GM12878 (cell line): Measurements from ENCODE around the gene RIT1. TPM values are rescaled to one million over a fixed set of nuclear protein-coding genes. Genes with fewer than 3 reads are reported as not detected.

ENCODE experiments used
- ATAC-seq: fragments of 200-7000 bp; cut with Tn5 transposase; 3 replicates; pipeline ENCODE4 v1.9.1; 2020; ENCODE audit warnings: mild to moderate bottlenecking, moderate library complexity
- BruUV-seq: library from RNA; stranded (reverse); fragments of 400-500 nt; replicated peaks from 2 replicates; lab custom pipeline; 2021; lab: Mats Ljungman, UMichigan
- CTCF ChIA-PET: fragments of 300-600 bp; sonication (Branson Sonifier 250); formaldehyde crosslinking; extraction: SDS; loops from one replicate; lab custom pipeline; 2021; ENCODE audit warnings: inconsistent platforms; lab: Yijun Ruan, JAX
- POLR2A ChIA-PET: fragments of 350-600 bp; formaldehyde crosslinking; extraction: SDS; loops from one replicate; lab custom pipeline; 2021; ENCODE audit warnings: inconsistent platforms; lab: Charles Lee
- RAD21 ChIA-PET: fragments of 300-600 bp; sonication (Branson Sonifier 250); formaldehyde crosslinking; loops from one replicate; lab custom pipeline; 2023; ENCODE audit warnings: antibody characterized with exemption; ENCODE audit not compliant: unreplicated experiment; lab: Charles Lee
- SMC1A ChIA-PET: fragments of 300-600 bp; sonication (Branson Sonifier 250); formaldehyde crosslinking; loops from one replicate; lab custom pipeline; 2023; ENCODE audit not compliant: unreplicated experiment, uncharacterized antibody; lab: Charles Lee
- DNase-seq: peaks from one replicate; pipeline ENCODE4 v3.0.0-alpha.2; 2011; ENCODE audit warnings: low read depth, low spot score
- FAIRE-seq: peaks from 3 replicates; lab custom pipeline; 2011; peaks lifted over from hg19 to GRCh38; lab: Jason Lieb, UNC
- H2AFZ ChIP-seq: 2 replicates; pipeline ENCODE4 v1.6.0; 2011; ENCODE audit warnings: low read depth, low read length, control low read depth; ENCODE audit not compliant: control insufficient read depth
- H3K27ac ChIP-seq: 2 replicates; pipeline ENCODE4 v1.5.1; 2011; ENCODE audit warnings: control low read depth; ENCODE audit not compliant: control insufficient read depth, insufficient read depth
- H3K27me3 ChIP-seq, 2 experiments: replicated peaks in 1 of 2; 2 replicates each; pipeline versions ENCODE4 v1.6.0 to v1.6.1; 2011; ENCODE audit warnings: low read length in 1 of 2; ENCODE audit not compliant: control insufficient read depth in 2 of 2, insufficient read depth in 2 of 2
- H3K36me3 ChIP-seq, 2 experiments: 2 replicates each; pipeline ENCODE4 v1.5.1; 2011; ENCODE audit warnings: low read length in 1 of 2; ENCODE audit not compliant: control insufficient read depth in 2 of 2, insufficient read depth in 2 of 2
- H3K4me1 ChIP-seq: 2 replicates; pipeline ENCODE4 v1.6.1; 2011; ENCODE audit warnings: mild to moderate bottlenecking, low read length, moderate library complexity, mixed read lengths; ENCODE audit not compliant: control insufficient read depth, insufficient read depth
- H3K4me2 ChIP-seq: 2 replicates; pipeline ENCODE4 v1.6.0; 2011; ENCODE audit warnings: control low read depth; ENCODE audit not compliant: control insufficient read depth, insufficient read depth
- H3K4me3 ChIP-seq: fragments of 200-600 bp; sonication (generic); 2 replicates; pipeline ENCODE4 v1.5.1; 2016
- H3K79me2 ChIP-seq: 2 replicates; pipeline ENCODE4 v1.6.0; 2011; ENCODE audit warnings: low read length; ENCODE audit not compliant: control insufficient read depth, insufficient read depth
- H3K9ac ChIP-seq: 2 replicates; pipeline ENCODE4 v1.8.0; 2011; ENCODE audit warnings: low read length, control low read depth, mixed read lengths; ENCODE audit not compliant: control insufficient read depth, insufficient read depth
- H3K9me3 ChIP-seq: replicated peaks from 3 replicates; pipeline ENCODE4 v1.5.1; 2011; ENCODE audit warnings: mild to moderate bottlenecking, low read length; ENCODE audit not compliant: control insufficient read depth, insufficient read depth
- H4K20me1 ChIP-seq: 2 replicates; pipeline ENCODE4 v1.6.0; 2011; ENCODE audit not compliant: control insufficient read depth, insufficient read depth
- DPF2 ChIP-seq: fragments of 450-650 bp; IDR thresholded peaks from 2 replicates; pipeline ENCODE4 v1.6.1; 2017; ENCODE audit warnings: mild to moderate bottlenecking
- MLLT1 ChIP-seq: fragments of 450-650 bp; IDR thresholded peaks from 2 replicates; pipeline ENCODE4 v1.6.1; 2016; ENCODE audit warnings: mild to moderate bottlenecking
- MTA3 ChIP-seq: IDR thresholded peaks from 2 replicates; pipeline ENCODE4 v1.6.1; 2012; ENCODE audit warnings: low read length, inconsistent platforms, borderline replicate concordance
- TARDBP ChIP-seq: IDR thresholded peaks from 2 replicates; pipeline ENCODE4 v1.6.1; 2016; ENCODE audit warnings: borderline replicate concordance
- USF1 ChIP-seq: IDR thresholded peaks from 2 replicates; pipeline ENCODE4 v1.6.1; 2011; ENCODE audit warnings: borderline replicate concordance, low read depth, mild to moderate bottlenecking, moderate library complexity, mixed read lengths, low read length; ENCODE audit not compliant: insufficient read depth; ENCODE audit errors: extremely low read length
- WGBS: methylation state at CpG from one replicate; pipeline ENCODE4 v1.1.6; 2016; ENCODE audit warnings: low lambda C conversion rate; ENCODE audit not compliant: insufficient replicate concordance, insufficient coverage; ENCODE audit errors: missing lambda C conversion rate; 5-methylcytosine and 5-hydroxymethylcytosine counted together
- in situ Hi-C: fragments of 300-500 bp; cut with MboI; formaldehyde crosslinking; loops from 9 replicates; pipeline ENCODE4 v1.14.3; 2018; ENCODE audit warnings: mixed read lengths
- intact Hi-C: fragments of 100-400 bp; cut with micrococcal nuclease; formaldehyde crosslinking; loops from one replicate; pipeline ENCODE4 v1.14.2; 2022; ENCODE audit not compliant: unreplicated experiment
- polyA plus RNA-seq, 11 experiments: library from polyadenylated mRNA; depleted of rRNA in 4 of 11; unstranded in 6 of 11; stranded (reverse) in 5 of 11; fragments of >200 nt; fragmentation: Nextera tagmentation in 4 of 11; fragmentation: Illumina TruSeq in 1 of 11; extraction: Ambion mirVana in 4 of 11; extraction: Trizol in 1 of 11; gene quantifications; 1 replicate in 1 of 11; 2 replicates in 10 of 11; pipeline versions ENCODE4 v1.2.1 to v1.2.3, GENCODE V29; 2011 to 2016; ENCODE audit warnings: inconsistent platforms in 2 of 11, missing spikeins in 2 of 11, low read depth in 1 of 11
- total RNA-seq, 4 experiments: library from RNA; depleted of rRNA in 3 of 4; stranded (reverse); fragments of >200 nt in 3 of 4; fragmentation: Illumina TruSeq in 1 of 4; extraction: Trizol in 1 of 4; gene quantifications; 2 replicates each; pipeline versions ENCODE4 v1.2.1 to v1.2.3, GENCODE V29; 2013 to 2021

Gene RIT1
- total and polyA plus RNA-seq, 10 of the 15 experiments (the other 5 are each of a cell fraction or from before 2014, with no cell fraction given) = 6.8 to 61.5 (median 13.7) TPM

- Histone ChIP-seq H3K4me2 (no peak overlapping the region), H2AFZ (no peak overlapping the region), H3K79me2 (peaks cover 14% of the 10 kb centered on the region), H3K9me3 (no peaks in the 10 kb centered on the region), H3K27me3 (no peaks in the 10 kb centered on the region), H3K27ac (no peak overlapping the region), H3K4me3 (peak overlapping the region; percentile 78; the same call in 1 of the 2 replicates), H3K36me3 (peaks cover 7 to 28% of the 10 kb centered on the region in 2 experiments), H3K9ac (no peak overlapping the region), H3K4me1 (peaks cover 3% of the 10 kb centered on the region; the same call in 1 of the 2 replicates)
- FAIRE-seq (no peak), ATAC-seq (no peak), DNase-seq (no peak)
- WGBS = 36% methylated on average over 11 of the region's 11 CpGs
- in situ Hi-C loops = no loop called here
- intact Hi-C loops = no loop called here
- ChIA-PET POLR2A (interaction anchor here (0.5 to 3.1 kb wide), 6 partner anchors 19 to 122 kb away, joined by 3 to 12 read pairs (median 5); partner anchors contain the start of genes KHDC4 and SYT11), RAD21 (interaction anchor here (0.6 to 1.1 kb wide), 6 partner anchors 30 to 661 kb away, joined by 3 to 4 read pairs (median 3); no protein-coding TSS in a partner anchor), CTCF (interaction anchor here (1.1 to 1.8 kb wide), 4 partner anchors 26 to 154 kb away, joined by 3 to 4 read pairs (median 4); partner anchors contain the start of gene UBQLN4)
- no TSS peak for BruUV-seq
- TF ChIP-seq TARDBP (no peak), DPF2 (0 out of 2 replicates have a peak, but pooled peaks have one; percentile 25), USF1 (no peak), MTA3 (no peak), MLLT1 (peak; percentile 60)
- TF ChIP-seq, all 136 proteins: peak for 2
- no peaks in the 10 kb centered on the region for H4K20me1 ChIP-seq
- SMC1A ChIA-PET = interaction anchor here (0.9 to 2.1 kb wide), 4 partner anchors 18 to 64 kb away, joined by 3 to 7 read pairs (median 4); partner anchors contain the start of gene SYT11
Measured at GRCh38 chr1:155912056-155912536, 947 bp upstream of the RIT1 start.
